Measurements from ENCODE around the gene GSG1L.
"Not testable (repeated sequence)": the region's sequence is repeated elsewhere in the genome, so short reads cannot be mapped to it uniquely, and the experiment has no call there.

GSG1L gene

GRCh38 chr16:27993587-27993986 is 69.9 kb downstream of the GSG1L start:
- no peak overlapping the region for H3K27ac ChIP-seq
- DNase-seq (ENCODE audit: low read depth, low spot score): no peak

- no peak for DNase-seq (ENCODE audit: low read depth, low spot score)
- no peak overlapping the region for H3K27ac ChIP-seq
These were observed 71.6 kb downstream of the GSG1L start for GRCh38 chr16:27991876-27992275.

DNA sequence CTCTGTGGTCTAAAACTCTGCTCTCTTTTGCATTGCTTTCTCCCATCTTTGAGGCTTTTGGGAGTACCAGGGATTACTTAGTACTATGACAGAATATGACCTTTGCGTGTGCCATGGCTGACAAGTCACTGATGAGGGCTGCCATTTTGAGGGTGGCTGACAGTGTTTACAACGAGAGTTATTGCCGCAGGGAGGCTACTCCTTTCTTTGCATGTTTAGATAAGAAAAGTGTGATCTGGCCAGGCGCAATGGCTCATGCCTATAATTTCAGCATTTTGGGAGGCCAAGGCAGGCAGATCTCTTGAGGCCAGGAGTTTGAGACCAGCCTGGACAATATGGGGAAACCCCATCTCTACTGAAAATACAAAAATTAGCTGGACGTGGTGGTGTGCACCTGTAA is 77.5 kb downstream of the GSG1L start:
- DNase-seq (ENCODE audit: low read depth, low spot score): no peak
- no peak overlapping the region for H3K27ac ChIP-seq

- DNase-seq (ENCODE audit: low read depth, low spot score): no peak
- H3K27ac ChIP-seq: no peak overlapping the region
These were observed 79.4 kb downstream of the GSG1L start for GRCh38 chr16:27984121-27984520.

DNA sequence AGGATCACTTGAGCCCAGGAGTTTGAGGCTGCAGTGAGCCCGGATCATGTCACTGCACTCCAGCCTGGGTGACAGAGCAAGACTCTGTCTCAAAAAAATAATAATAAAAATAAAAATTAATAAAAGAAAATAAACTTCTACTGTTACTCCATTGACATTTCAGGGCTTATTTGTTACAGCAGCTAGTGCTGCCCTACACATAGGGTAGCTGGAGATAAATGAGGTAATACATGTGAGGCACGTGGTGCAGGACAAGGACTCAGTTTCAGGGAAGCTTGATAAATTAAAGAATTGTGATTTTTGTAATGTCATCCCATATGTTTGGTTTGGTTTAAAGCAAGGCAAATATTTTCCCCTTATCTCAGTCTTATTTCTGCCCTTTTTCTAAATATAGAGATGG is 80.3 kb downstream of the GSG1L start:
- H3K27ac ChIP-seq: no peak overlapping the region
- DNase-seq (ENCODE audit: low read depth, low spot score): no peak

GRCh38 chr16:27982184-27982583 is 81.3 kb downstream of the GSG1L start:
- DNase-seq (ENCODE audit: low read depth, low spot score): no peak

DNA sequence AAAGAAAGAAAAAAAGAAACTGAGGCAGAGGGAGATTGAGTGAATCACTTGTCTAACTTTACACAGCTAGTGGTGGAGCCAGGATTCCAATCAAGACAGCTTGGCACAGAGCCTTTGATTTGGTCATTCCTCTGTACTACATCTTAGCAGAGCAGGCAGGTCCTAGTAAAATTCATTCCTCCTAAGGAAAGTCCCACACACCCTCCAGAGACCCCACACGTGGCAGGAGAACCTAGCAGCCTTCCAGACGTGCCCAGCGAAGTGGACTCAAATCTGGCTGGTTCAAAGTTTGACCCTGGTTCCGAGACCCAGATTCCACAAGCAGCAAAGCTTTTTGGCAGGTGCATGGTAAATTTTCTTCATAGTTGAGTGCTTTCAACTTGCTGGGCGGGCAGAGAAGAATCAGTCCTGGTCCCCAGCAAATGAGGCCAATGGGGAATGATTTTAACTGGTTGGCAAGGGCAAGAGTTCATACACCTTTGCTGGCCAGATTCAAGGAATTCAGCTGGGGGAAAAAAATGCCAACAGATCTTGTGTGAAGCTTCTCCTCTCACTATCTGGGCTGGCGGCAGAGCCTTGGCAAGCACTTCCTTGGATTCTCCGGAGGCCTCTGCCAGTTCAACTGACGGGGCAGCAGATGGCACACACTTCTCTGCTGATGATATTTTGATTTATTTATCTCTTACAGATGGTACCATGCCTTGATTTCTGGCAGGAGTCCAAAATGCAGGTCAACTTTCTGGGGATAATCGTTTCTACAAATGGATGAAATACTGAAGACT is 82.4 kb downstream of the GSG1L start:
- DNase-seq (ENCODE audit: low read depth, low spot score): no peak
- no peak overlapping the region for H3K27ac ChIP-seq

More at GRCh38 chr16:27982184-27982583, 81.3 kb downstream of the GSG1L start:
- no peak overlapping the region for H3K27ac ChIP-seq

DNA sequence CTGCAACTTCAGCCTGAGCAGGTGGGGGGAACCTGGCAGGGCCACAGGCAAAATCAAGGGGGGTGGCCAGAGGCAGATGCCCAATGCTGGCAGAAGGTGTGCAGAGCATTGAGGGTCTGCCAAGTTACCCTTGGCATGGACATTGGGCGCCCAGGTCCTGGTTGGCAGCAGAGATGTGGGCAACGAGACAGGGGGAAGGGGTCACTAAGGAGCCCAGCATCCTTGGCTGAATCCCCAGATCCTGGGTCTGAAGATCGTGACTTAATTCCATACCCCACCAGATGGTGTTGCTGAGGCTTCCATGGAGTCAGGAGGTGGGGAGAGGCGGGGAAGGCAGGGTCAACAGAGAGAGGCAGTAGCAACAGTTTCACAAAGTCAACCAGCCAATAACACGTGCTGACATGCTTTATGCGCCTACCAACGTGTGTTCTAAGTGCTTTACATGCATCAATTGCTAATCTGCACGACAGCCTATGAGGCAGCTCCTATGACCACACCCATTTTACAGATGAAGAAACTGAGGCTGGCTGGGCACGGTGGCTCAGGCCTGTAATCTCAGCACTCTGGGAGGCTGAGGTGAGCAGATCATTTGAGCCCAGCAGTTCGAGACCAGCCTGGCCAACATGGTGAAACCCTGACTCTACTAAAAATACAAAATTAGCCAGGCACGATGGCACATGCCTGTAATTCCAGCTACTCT is 83.3 kb downstream of the GSG1L start:
- DNase-seq (ENCODE audit: low read depth, low spot score): no peak
- H3K27ac ChIP-seq: no peak overlapping the region

GRCh38 chr16:27979668-27980067 is 83.8 kb downstream of the GSG1L start:
- not testable (repeated sequence) for DNase-seq (ENCODE audit: low read depth, low spot score); H3K27ac ChIP-seq

- no peak overlapping the region for H3K27ac ChIP-seq
- no peak for DNase-seq (ENCODE audit: low read depth, low spot score)
These were observed 84.6 kb downstream of the GSG1L start for GRCh38 chr16:27978876-27979275.

DNA sequence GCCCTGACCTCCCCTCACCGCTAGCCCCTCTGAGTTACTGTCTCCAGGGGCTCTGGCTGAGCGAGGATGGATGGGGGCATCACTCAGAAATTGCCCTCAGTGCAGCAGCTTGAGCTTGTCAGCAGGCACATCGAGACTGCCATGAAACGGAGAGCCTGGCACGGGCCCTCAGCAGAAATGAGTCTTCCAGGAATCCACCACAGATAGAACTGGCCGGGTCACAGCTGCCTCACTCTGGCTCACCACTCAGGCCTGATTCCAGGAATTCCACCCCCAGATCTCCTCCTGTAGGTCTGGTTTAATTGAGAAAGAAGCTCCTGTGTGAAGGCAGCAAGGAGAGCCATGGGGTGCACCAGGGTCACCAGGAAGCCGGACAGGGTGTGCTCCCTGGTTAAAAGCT is 85.5 kb downstream of the GSG1L start:
- no peak overlapping the region for H3K27ac ChIP-seq
- no peak for DNase-seq (ENCODE audit: low read depth, low spot score)

DNA sequence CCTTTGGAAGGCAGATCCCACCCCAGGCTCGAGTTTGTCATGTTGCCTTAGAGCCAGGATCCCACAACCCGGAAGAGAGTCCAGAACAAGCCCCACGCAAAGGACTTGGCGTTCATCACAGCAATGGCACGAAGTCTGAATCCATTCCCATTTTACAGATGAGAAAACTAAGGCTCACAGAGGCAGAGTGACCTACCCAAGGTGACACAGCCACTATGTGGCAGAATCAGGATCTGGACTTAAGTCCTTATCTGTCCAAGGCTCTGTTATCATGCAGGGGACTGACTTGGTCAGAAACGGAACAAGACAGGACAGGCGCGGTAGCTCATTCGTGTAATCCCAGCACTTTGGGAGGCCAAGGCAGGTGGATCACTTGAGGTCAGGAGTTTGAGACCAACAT is 86.5 kb downstream of the GSG1L start:
- no peak overlapping the region for H3K27ac ChIP-seq
- no peak for DNase-seq (ENCODE audit: low read depth, low spot score)

DNA sequence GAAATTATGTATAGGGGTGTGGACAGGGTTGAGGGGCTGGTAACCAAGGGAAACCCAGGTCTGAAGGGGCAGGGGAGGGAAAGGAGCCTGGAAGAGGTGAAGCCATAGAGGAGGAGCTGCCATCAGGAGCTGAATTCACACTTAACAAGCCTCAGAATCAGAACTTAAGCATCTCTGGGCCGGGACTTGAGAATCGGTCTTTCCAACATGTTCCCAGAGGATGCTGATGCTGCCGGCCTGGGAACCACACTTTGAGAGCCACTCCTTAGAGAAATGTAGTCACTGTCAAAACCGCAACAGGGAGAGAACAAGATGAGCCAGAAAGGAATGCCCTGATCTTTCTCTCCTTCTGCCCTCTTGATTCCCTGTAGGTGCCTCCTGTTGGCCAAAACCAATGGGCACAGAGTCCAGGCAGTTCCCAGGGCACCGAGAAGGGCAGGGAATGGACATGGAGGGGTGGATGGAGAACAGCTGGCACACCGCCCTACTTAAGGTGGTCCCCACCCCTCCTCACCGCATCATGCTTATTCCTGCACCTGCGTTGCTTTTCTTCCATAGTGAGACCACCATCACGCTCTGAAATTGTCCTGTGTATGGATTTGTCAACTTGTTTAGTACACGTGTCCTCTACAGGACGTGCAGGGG is 88.5 kb downstream of the GSG1L start:
- H3K27ac ChIP-seq: no peak overlapping the region
- no peak for DNase-seq (ENCODE audit: low read depth, low spot score)

DNA sequence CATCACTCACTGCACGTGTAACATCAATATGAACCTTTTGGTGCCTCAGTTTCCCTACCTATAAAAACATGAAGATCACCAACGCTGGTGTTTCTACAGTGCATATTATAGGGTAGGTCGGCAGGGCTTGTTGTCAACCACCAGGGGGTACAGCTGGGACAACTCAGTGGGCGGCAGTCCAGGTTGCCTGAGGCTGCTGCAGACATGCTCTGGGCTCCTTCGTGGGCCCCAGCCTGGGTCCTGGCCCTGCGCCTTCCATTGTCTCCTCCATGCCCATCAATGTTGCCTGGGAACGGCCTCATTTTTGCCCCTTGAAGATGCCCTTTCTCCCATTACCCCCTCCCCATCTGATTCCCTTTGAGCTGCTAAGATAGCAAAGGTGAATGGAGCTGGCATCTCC is 89.8 kb downstream of the GSG1L start:
- no peak for DNase-seq (ENCODE audit: low read depth, low spot score)
- no peak overlapping the region for H3K27ac ChIP-seq

DNA sequence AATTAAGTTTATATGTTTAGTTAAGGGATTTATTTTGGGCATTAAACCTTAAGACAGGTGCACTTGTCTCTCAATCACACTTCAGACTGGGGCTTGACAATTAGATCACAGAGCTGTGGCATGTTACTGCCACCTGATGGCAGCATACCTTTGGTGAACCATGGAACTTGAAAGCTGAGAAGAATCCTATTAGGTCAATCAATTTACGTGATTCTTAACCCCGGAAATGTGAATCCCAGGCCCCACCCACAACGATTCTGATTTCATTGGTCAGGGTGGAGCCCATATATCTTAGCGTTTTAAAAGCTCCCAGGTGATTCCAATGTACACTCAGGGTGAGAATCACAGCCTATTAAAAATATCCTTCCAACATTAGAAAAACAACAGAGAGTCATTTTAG is 91.0 kb downstream of the GSG1L start:
- H3K27ac ChIP-seq: no peak overlapping the region
- DNase-seq (ENCODE audit: low read depth, low spot score): peak; percentile 3

DNA sequence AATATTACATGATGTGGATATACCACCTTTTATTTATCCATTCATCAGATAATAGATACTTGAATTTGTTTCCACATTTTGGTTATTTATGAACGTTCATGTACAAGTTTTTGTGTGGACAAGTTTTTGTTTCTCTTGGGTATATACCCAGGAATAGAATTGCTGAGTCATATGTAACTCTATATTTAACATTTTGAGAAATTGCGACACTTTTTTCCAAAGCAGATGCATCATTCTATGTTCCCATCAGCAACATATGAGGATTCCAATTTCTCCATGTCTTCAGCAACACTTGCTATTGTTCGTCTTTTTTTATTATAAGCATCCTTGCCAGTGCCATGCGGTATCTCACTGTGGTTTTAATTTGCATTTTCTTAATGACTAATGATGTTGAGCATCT is 93.9 kb downstream of the GSG1L start:
- H3K27ac ChIP-seq: no peak overlapping the region
- DNase-seq (ENCODE audit: low read depth, low spot score): no peak

GRCh38 chr16:27967169-27967568 is 96.3 kb downstream of the GSG1L start:
- H3K27ac ChIP-seq: no peak overlapping the region
- no peak for DNase-seq (ENCODE audit: low read depth, low spot score)

- DNase-seq (ENCODE audit: low read depth, low spot score): no peak
- H3K27ac ChIP-seq: no peak overlapping the region
These were observed 96.8 kb downstream of the GSG1L start for GRCh38 chr16:27966756-27967155.

- H3K27ac ChIP-seq: no peak overlapping the region
- no peak for DNase-seq (ENCODE audit: low read depth, low spot score)
These were observed 97.7 kb downstream of the GSG1L start for GRCh38 chr16:27965801-27966200.

DNA sequence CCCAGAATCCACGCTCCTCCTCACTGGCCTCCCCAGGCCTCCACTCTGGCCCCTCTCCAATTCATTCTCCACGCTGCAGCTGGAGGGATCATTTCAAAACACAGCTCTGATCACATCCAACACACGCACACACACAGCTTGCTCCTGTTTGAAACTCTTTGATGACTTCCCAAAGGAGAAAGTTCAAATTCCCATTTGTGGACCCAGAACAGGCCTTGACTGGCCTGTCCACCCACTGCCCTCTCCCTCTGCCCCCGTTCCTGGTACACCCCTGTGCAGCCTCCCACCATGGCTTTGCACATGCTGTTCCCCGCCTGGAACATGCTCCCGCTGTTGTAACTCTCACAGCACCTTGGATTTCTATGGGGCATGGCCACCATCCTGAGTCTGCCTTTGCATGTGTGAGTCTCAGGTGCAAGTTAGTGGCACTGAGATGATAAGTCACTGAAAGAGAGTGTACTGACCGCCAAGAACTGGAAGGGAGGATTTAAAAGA is 100.0 kb downstream of the GSG1L start:
- no peak for DNase-seq (ENCODE audit: low read depth, low spot score)
- no peak overlapping the region for H3K27ac ChIP-seq

DNA sequence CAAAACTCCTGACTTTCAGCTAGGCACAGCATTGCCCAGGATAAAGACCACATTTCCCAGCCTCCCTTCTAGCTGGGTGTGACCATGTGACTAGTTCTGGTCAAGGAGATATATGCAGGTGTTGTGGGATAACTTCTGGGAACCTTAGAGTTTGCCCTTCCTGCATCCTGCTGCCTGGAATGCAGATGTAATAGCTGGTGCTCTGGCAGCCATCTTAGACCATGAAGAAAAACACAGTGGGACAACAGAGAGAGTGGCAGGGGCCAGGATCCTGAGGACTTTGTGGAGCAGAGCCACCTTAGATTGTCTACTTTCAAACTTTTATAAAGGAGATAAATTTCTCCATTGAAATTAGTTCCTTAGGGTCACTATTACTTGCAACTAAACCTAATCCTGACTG is 101.3 kb downstream of the GSG1L start:
- H3K27ac ChIP-seq: no peak overlapping the region
- DNase-seq (ENCODE audit: low read depth, low spot score): no peak
